A549 (cell line): ENCODE data around the gene PGM5.

ENCODE experiments used
- NFE2L2 ChIP-seq: fragments of 150-350 bp; conservative IDR thresholded peaks from 2 replicates; pipeline ENCODE4 v1.6.1; 2014; ENCODE audit warnings: low read length
- TF ChIP-seq, protein P1 (sequence below): fragments of >200 bp; sonication (Bioruptor Twin); formaldehyde crosslinking; IDR thresholded peaks from 3 replicates; pipeline ENCODE4 v1.5.1; 2016

DNA sequence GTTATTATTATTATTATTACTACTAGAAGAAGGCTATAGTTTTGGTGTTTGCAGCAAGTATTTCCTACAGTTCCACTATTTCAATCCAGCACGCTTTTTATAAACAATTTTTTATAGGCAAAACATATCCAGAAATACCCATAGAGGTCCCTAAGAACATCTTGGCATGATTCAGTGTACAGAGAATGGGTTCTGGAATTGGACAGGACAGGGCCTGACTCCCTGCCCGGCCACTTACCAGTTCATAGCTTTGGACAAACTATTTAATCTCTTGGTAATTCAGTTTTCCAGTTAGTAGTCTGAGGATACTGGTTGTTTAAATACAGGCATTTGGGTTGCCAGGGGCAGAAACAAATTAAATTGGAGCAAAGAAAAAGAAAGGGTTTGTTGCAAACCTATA, 91.2 kb downstream of the PGM5 start:
- TF ChIP-seq, protein P1, sequence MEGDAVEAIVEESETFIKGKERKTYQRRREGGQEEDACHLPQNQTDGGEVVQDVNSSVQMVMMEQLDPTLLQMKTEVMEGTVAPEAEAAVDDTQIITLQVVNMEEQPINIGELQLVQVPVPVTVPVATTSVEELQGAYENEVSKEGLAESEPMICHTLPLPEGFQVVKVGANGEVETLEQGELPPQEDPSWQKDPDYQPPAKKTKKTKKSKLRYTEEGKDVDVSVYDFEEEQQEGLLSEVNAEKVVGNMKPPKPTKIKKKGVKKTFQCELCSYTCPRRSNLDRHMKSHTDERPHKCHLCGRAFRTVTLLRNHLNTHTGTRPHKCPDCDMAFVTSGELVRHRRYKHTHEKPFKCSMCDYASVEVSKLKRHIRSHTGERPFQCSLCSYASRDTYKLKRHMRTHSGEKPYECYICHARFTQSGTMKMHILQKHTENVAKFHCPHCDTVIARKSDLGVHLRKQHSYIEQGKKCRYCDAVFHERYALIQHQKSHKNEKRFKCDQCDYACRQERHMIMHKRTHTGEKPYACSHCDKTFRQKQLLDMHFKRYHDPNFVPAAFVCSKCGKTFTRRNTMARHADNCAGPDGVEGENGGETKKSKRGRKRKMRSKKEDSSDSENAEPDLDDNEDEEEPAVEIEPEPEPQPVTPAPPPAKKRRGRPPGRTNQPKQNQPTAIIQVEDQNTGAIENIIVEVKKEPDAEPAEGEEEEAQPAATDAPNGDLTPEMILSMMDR, result no peak
- no peak for TF ChIP-seq NFE2L2
